PC-9 (cell line): Measurements from ENCODE around the gene CD8B2.
"Not testable (repeated sequence)": the region's sequence is repeated elsewhere in the genome, so short reads cannot be mapped to it uniquely, and the experiment has no call there.

Experiments used
- EZH2 ChIP-seq: fragments of 200-600 bp; sonication (generic); IDR thresholded peaks from 2 replicates; pipeline ENCODE4 v1.8.0; 2017; ENCODE audit warnings: antibody characterized with exemption, low read depth
- TF ChIP-seq, protein P1 (sequence below): fragments of 200-600 bp; sonication (generic); conservative IDR thresholded peaks from 2 replicates; pipeline ENCODE4 v1.6.1; 2017; ENCODE audit warnings: mixed run types, antibody characterized with exemption, mild to moderate bottlenecking, moderate library complexity

DNA sequence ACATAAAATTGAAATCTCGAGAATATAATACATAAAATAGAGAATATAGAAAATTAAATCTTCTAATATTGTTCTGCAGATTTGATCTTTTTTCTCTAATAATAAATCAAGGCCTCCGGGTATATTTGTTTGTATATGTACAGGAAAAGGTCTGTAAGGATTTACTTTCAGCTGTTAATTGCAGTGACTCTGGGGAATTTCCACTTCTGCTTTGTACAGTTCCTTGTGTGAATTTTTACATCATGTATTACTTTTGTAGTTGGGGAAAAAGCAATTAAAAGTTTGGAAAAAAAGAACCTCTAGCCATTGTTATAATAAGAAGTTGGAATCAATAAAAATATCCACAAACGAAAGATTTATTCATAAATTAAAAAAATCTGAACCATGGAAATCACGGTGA is 23.6 kb downstream of the CD8B2 start:
- TF ChIP-seq, protein P1, sequence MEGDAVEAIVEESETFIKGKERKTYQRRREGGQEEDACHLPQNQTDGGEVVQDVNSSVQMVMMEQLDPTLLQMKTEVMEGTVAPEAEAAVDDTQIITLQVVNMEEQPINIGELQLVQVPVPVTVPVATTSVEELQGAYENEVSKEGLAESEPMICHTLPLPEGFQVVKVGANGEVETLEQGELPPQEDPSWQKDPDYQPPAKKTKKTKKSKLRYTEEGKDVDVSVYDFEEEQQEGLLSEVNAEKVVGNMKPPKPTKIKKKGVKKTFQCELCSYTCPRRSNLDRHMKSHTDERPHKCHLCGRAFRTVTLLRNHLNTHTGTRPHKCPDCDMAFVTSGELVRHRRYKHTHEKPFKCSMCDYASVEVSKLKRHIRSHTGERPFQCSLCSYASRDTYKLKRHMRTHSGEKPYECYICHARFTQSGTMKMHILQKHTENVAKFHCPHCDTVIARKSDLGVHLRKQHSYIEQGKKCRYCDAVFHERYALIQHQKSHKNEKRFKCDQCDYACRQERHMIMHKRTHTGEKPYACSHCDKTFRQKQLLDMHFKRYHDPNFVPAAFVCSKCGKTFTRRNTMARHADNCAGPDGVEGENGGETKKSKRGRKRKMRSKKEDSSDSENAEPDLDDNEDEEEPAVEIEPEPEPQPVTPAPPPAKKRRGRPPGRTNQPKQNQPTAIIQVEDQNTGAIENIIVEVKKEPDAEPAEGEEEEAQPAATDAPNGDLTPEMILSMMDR, result not testable (repeated sequence)
- not testable (repeated sequence) for TF ChIP-seq EZH2
